GM18511 (cell line): ENCODE measurements around the gene CDH24.
"Not testable (repeated sequence)": the region's sequence is repeated elsewhere in the genome, so short reads cannot be mapped to it uniquely, and the experiment has no call there.

Source experiments
- ATAC-seq: cut with Tn5 transposase; IDR thresholded peaks from one replicate; pipeline ENCODE4 v1.9.1; 2021; ENCODE audit warnings: mild to moderate bottlenecking, moderate library complexity; ENCODE audit not compliant: unreplicated experiment

CDH24 gene

GRCh38 chr14:23021889-23022442 lies 35.4 kb downstream of the CDH24 start:
- no peak for ATAC-seq

DNA sequence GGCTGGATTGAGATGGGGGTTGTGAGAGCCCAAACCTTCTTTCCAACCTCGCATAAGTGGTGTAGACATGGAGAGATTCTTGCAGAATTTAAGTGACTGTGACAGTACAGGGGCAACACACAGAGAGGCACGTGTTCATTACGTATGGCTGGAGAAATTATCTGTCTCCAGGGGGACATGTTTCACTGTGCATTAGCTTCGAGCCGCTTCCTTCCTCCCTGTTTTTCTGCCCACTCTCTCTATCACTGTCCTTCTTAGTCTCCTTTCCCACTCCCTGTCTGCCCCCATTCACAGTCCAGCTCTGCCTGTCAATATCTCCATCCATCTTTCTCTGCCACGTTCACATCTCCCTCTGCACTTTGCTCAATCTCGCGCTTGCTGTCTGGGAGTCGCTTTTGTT lies 35.9 kb downstream of the CDH24 start:
- ATAC-seq, result no peak

DNA sequence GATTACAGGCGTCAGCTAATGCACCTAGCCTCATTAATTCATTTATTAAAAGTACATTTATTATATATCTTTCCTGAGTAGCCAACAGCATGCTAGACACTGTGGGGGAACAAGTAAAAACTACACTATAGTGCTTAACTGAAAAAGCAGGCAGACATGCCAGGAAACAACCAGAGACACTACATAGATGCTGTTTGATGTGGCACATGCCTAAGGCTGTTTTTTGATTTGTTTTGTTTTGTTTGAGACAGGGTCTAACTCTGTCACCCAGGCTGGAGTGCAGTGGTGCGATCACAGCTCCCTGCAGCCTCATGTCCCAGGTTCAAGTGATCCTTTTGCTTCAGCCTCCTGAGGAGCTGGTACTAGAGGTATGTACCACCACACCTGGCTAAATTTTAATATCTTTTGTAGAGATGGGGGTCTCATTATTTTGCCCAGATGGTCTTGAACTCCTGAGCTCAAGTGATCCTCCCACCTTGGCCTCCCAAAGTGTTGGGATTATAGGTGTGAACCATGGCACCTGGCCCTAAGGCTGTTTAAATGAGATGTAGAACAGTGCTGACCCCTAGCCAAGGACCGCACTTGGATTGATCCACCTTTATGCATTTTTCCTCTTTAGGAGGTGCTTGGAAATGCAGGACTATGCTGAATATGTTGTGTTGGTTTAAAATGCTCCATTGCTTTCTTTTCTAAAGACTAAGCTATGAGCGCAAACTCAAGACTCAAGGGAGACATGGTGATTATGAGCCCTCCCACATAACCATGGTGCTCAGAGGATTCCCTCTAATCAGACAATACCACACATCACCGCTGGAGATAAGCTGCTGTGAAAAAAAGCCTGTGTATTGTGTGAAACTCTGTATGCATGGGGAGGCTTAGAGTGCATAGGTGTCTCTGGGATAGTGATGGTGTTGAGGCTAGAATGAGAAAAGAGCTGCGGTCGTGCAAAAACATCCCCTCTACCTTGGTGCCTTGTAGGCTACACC lies 36.9 kb downstream of the CDH24 start:
- no peak for ATAC-seq

DNA sequence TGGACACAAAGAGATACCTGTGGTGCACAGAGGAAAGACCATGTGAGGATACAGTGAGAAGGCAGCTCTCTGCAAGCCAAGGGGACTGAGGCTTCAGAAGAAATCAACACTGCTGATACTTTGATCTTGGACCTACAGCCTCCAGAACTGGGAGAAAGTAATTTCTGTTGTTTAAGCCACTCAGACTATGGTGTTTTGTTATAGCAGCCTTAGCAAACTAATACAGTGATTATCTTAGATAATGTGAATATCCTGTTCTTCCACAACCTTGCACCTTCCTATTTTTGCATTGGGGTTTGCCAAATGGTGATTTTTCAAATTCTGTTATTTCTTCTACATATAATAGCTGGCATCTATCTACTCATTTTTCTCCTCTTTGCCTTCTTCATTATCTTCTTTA lies 39.2 kb downstream of the CDH24 start:
- no peak for ATAC-seq

DNA sequence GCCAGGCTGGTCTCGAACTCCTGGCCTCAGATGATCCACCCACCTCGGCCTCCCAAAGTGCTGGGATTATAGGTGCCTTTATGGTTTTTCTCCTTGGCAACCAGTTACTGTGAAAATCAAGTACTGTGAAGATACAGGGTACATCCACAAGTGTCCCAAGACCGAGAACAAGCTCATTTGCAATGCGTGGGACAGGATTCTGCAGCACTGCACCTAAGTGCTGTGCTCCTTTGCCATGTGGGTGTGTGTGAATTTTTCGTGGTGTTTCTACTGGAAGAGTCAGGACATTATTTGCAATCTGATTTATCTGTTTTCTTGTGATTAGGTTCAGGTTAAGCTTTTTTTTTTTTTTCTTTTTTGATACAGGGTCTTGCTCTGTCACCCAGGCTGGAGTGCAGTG lies 40.2 kb downstream of the CDH24 start:
- no peak for ATAC-seq

GRCh38 chr14:23015618-23016017 lies 41.7 kb downstream of the CDH24 start:
- ATAC-seq, result no peak

DNA sequence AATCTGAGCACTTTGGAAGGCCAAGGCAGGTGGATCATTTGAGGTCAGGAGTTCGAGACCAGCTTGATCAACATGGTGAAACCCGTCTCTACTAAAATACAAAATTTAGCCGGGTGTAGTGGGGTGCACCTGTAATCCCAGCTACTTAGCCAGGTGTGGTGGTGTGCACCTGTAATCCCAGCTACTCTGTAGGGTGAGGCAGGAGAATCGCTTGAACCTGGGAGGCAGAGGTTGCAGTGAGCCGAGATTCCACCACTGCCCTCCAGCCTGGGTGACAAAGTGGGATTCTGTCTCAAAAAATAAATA lies 43.6 kb downstream of the CDH24 start:
- not testable (repeated sequence) for ATAC-seq

DNA sequence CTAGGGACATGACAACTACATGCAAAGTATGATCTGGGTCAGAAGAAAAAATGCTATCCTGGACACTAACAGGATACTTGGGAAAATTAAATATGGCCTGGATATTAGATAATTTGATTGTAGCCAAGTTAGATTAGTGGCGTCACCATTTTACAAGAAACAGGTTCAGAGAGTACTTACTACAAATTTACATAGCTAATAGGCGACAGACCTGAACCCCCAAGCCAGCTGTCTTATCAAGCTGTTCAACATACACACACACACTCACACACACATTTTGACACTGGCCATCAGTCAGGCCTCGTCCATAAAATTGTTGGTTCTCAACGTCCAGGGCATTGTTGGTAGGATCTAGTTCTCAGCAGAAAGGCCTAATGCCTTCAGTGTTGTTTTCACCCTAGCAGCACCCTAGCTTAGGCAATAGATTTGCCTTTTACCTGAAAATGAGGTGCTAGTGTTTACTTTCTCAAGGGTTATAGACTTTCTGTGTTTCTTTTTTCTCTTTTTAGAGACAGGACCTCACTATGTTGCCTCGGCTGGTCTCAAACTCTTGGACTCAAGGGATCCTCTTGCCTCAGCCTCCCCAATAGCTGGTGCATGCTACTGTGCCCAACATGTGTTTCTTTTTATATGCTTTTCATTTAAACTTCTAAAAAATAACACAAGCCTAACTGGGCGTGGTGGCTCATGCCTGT lies 44.1 kb downstream of the CDH24 start:
- ATAC-seq, result no peak

DNA sequence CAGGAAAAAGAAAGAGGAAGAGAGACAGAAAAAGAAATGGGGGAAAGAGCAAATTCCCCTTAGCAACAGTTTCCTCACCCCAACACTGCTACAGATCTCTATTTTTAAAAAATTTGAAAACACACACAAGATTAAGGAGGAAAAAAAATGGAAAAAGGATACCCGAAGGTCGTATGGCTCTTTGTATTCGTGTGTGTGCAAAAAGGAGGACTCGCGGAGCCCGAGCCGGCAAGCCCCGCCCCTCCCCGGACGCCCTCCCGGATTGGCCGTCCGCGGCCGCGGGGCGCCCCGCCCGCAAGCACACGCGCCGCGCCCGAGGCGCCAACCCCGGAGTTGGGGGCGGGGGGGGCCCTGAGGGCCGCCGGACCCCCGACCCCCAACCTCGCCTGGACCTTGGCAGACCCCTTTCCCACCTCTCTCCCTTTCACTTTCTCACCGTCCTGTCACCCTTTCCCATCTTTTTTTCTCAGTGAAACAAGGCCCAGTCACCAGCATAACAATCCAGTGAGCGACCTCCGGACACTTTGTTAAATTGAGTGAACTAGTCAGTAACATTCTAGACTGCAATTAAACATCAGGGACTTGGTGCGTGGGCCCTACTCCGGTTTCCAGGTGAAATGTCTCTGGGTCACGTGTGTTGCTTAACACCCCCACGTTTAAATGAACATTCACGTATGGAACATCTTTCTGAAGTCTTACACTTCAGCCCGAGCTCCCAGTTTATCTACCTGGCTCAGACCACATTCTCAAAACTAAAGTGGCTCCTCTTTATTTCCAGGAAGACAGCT lies 47.2 kb downstream of the CDH24 start, which contains the start of gene C14orf93:
Gene C14orf93 (minus strand): TSS at position 205 of the 788 bp plus-strand sequence. CDS start 11,120 bp downstream, outside the sequence.
- no peak for ATAC-seq

DNA sequence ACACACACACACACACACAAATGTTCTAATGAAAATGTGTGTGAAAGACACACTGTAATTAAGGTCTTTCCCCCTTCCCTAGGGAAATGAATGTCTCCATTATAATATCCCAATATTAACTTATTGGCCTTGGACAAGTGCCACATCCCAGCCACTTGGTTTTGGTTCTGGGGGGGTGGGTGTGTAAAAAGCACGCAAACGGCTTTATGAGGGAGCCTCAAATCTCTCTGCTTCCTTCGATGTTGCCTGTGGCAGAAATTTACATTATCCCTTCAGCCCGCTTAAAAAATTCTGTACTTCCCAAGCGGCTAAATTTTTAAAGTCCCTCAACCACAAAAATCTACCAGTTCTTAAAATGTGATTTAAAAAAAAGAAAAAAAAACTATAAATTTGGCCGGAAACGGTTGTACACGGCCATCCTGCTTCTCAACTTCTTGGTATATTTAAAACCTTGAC lies 47.8 kb downstream of the CDH24 start:
- no peak for ATAC-seq

- no peak for ATAC-seq
Measured at GRCh38 chr14:23008831-23009230, 48.5 kb downstream of the CDH24 start.

DNA sequence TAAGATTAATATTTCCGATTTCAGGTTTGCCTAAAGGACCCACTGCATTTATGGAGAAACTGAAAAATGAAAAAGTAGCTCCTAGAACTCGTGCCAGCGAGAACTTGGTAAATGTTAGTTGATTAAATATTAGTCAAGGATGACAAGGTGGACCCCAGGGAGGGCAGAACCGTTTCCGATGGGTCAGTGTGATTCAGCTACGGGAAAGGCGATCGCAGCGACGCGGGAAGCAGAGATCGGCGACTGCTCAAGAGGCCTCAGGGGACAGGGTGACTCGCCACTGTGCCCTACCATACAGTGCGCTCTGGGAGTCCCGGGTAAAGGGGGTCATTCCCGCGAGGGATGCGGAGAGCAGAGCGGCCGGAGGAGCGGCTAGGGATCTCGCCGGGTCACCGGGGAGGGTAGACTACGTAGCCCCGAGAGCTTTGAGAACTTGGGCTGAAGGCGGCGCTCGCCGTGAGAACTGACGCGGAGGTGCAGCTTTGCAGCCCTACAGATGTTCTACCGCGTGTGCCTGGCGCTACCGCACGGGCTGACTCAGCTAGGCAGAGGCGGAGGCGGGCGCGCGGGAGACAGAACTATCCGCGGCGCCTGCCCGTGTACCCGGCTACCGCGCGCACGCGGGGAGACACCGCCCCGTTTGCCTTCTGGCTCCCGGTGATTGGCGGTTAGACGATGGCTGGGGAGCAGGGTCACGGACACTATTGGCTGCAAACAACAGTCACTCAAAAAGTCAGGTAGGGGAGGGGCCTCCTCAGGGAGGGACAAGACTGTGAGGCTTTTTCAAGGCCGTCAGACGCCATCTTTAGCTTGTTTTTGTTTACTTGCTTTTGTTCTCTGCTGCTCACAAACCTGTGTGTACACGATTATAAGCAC lies 50.5 kb downstream of the CDH24 start:
- peak; percentile 97 for ATAC-seq

- no peak for ATAC-seq
Measured at GRCh38 chr14:23006188-23006534, 51.2 kb downstream of the CDH24 start.

GRCh38 chr14:23005451-23006187 lies 51.7 kb downstream of the CDH24 start:
- no peak for ATAC-seq

- ATAC-seq, result not testable (repeated sequence)
Measured at GRCh38 chr14:23004274-23004673, 53.0 kb downstream of the CDH24 start.

- no peak for ATAC-seq
Measured at GRCh38 chr14:23002592-23002991, 54.7 kb downstream of the CDH24 start.

GRCh38 chr14:23000860-23001259 lies 56.5 kb downstream of the CDH24 start:
- ATAC-seq, result no peak

DNA sequence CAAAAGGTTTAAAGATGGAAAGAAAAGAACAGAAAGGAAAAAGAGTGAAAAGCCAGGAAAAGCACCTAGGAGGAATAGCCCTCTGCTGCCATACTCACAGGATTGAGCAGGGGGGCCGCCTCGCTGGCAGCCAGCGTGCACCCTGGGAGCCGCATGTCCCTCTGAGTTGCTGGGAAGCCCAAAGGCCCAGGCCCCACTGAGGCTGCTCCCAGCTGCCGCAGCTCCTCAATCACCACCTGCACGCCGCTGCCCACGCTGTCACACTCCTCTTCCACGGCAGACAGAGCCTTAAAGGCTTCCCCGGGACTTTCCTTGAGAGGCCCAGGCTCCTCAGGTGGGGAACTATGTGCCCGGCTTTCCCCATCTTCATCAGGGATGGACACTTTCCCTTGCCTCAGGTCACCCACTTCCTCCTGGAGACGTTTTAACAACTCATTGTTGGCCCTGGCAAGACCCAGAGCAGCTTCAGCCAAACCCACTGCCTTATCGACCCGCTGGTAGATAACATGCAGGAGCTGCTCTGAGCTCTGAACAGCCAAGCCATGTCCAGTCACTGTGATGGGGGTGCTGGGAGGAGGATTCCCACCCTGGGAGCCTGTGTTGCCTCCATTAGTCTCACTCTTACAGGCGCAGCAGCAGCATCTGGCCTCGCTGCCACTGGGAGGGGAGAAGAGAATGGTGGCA lies 58.8 kb downstream of the CDH24 start:
- ATAC-seq, result no peak
